Breast epithelium (tissue), 3 donors: Measurements from ENCODE around the gene EID2B.

Experiments
- POLR2A ChIP-seq: fragments of 450-650 bp; IDR thresholded peaks from one replicate; pipeline ENCODE4 v1.6.1; 2016; ENCODE audit warnings: antibody characterized with exemption, mild to moderate bottlenecking, moderate library complexity
- POLR2AphosphoS5 ChIP-seq, 3 donors: sonication (generic); formaldehyde crosslinking; IDR thresholded peaks; one replicate each; pipeline ENCODE4 v1.6.1; 2017; ENCODE audit warnings: antibody characterized with exemption in 3 of 3
- TF ChIP-seq, protein P1 (sequence below), 3 donors: fragments of 450-650 bp; IDR thresholded peaks; one replicate each; pipeline ENCODE4 v1.5.1; 2016 to 2017; ENCODE audit warnings: antibody characterized with exemption in 3 of 3, mild to moderate bottlenecking in 3 of 3, moderate library complexity in 3 of 3

- TF ChIP-seq, protein P1, sequence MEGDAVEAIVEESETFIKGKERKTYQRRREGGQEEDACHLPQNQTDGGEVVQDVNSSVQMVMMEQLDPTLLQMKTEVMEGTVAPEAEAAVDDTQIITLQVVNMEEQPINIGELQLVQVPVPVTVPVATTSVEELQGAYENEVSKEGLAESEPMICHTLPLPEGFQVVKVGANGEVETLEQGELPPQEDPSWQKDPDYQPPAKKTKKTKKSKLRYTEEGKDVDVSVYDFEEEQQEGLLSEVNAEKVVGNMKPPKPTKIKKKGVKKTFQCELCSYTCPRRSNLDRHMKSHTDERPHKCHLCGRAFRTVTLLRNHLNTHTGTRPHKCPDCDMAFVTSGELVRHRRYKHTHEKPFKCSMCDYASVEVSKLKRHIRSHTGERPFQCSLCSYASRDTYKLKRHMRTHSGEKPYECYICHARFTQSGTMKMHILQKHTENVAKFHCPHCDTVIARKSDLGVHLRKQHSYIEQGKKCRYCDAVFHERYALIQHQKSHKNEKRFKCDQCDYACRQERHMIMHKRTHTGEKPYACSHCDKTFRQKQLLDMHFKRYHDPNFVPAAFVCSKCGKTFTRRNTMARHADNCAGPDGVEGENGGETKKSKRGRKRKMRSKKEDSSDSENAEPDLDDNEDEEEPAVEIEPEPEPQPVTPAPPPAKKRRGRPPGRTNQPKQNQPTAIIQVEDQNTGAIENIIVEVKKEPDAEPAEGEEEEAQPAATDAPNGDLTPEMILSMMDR (IDR thresholded peaks at IDR 0.05), result peak; percentile 96 to 99 (median 99)
- TF ChIP-seq POLR2A, result no peak
- peak in 2 of 3 donors; percentile 36 to 75 for TF ChIP-seq POLR2AphosphoS5 (IDR thresholded peaks at IDR 0.05)
Measured at GRCh38 chr19:39532233-39533002, at the start of gene EID2B.
